ENCODE data around the gene RETN.

Gene RETN

DNA sequence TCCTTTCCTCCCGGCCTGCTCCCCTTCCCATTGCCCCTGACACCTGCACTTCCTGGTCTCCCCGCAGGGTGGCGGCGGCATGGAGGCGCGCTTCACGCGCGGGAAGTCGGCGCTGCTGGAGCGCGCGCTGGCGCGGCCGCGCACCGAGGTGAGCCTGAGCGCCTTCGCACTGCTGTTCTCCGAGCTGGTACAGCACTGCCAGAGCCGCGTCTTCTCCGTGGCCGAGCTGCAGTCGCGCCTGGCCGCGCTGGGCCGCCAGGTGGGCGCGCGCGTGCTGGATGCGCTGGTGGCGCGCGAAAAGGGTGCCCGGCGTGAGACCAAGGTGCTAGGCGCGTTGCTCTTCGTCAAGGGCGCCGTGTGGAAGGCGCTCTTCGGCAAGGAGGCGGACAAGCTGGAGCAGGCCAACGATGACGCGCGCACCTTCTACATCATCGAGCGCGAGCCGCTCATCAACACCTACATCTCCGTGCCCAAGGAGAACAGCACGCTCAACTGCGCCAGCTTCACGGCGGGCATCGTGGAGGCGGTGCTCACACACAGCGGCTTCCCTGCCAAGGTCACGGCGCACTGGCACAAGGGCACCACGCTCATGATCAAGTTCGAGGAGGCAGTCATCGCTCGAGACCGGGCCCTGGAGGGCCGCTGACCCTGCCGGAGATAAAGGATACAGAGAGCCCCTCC lies 13.5 kb downstream of the RETN start:
- Mint-ChIP-seq H3K27ac (no peak overlapping the region), H3K4me1 (peaks cover 43% of the 10 kb centered on the region), H3K36me3 (no peaks in the 10 kb centered on the region), H3K4me3 (peak overlapping the region; percentile 90), H3K27me3 (peaks cover 3% of the 10 kb centered on the region), H3K9me3 (no peaks in the 10 kb centered on the region)

DNA sequence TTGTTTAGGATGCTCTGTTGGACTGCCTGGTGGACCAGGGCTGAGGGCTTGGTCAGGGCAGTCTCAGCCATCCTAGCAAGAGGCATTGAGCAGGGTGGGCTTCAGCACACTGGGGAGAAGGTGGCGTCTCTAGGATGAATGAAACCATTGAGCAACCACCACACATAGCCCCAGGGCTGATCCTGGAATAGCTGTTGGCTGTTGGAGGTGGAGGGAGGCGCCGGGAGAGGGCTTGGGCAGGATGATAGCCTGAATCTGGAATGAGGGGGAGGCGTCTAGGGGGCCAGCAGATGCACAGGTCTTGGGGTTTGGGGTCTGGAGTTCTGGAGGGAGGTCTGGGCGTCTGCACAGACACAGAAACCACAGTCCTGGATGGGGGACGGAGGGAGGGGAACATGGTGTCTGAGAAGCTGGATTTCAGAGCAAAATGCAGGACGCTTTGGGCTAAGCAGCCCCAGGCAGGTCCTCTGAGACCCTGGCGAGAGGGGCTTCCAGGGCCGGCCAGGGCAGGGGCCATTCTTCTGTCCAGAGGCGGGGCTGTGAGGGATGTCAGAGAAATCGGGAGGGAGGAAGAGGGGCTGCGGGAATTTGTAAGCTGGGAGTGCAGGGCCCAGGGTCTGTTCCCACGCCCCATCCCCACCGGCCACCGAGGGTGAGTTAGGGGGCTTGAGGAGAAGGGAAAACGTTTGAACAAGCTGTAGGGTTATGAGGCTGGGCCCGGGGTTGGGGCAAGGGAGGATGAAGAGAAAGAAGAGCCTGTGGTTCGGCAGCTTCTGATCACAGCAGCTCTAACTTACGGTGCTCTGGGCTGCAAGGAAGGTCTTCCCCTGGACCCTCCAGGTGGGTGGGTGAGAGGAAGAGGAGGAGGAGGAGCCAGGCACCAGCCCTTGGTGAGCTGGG lies 16.9 kb downstream of the RETN start:
- H3K9me3 Mint-ChIP-seq = no peaks in the 10 kb centered on the region
- H3K36me3 Mint-ChIP-seq = no peaks in the 10 kb centered on the region
- H3K27ac Mint-ChIP-seq = no peak overlapping the region
- H3K4me3 Mint-ChIP-seq = no peak overlapping the region
- H3K27me3 Mint-ChIP-seq = no peaks in the 10 kb centered on the region
- H3K4me1 Mint-ChIP-seq = peaks cover 17% of the 10 kb centered on the region

DNA sequence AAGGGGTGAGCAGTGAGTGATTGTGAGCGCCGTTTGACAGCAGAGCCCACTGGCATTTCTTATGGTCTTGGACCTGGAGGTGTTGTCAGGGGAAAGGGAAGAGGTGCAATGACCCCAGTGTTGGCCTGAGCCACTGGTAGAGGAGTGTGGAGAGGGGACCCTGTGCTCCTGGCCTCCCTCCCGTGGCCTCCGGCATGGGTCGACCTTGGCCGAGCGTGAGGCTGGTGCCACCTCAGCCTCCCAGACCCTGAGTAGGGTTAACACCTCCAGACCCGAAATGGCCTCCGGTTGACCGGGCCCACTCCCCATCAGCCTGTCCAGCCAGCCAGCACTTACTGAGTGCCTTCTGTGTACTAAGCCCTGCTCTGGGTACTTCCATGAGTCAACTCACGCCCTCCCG lies 18.3 kb downstream of the RETN start:
- H3K27ac Mint-ChIP-seq = no peak overlapping the region
- no peaks in the 10 kb centered on the region for H3K27me3 Mint-ChIP-seq
- H3K36me3 Mint-ChIP-seq = no peaks in the 10 kb centered on the region

GRCh38 chr19:7689165-7689564 lies 20.3 kb downstream of the RETN start:
- peaks cover 8% of the 10 kb centered on the region for H3K4me1 Mint-ChIP-seq
- H3K27me3 Mint-ChIP-seq = no peaks in the 10 kb centered on the region
- H3K4me3 Mint-ChIP-seq = no peak overlapping the region
- H3K27ac Mint-ChIP-seq = no peak overlapping the region
- no peaks in the 10 kb centered on the region for H3K36me3 Mint-ChIP-seq
- H3K9me3 Mint-ChIP-seq = no peaks in the 10 kb centered on the region

More for the DNA sequence above, 18.3 kb downstream of the RETN start:
- no peaks in the 10 kb centered on the region for H3K9me3 Mint-ChIP-seq
- H3K4me1 Mint-ChIP-seq = peaks cover 12% of the 10 kb centered on the region
- H3K4me3 Mint-ChIP-seq = no peak overlapping the region

DNA sequence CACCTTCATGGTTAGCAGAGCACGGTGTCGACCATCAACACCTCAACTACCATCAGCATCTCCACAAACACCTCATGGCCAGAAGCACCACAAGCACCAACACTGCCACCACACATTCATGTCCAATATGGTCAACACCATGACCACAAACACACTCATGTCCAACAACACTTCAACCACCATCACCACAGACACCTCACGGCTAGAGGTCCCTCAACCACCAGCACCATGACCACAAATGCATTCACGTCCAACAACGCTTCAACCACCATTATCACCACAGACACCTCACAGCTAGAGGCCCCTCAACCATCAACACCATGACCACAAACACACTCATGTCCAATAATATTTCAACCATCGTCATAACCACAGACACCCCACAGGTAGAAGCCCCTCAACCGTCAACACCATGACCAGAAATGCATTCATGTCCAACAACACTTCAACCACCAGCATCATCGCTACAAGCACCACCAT lies 22.0 kb downstream of the RETN start:
- Mint-ChIP-seq H3K4me3 (no peak overlapping the region), H3K27me3 (no peaks in the 10 kb centered on the region), H3K9me3 (no peaks in the 10 kb centered on the region), H3K36me3 (no peaks in the 10 kb centered on the region), H3K27ac (no peak overlapping the region), H3K4me1 (peaks cover 3% of the 10 kb centered on the region)

DNA sequence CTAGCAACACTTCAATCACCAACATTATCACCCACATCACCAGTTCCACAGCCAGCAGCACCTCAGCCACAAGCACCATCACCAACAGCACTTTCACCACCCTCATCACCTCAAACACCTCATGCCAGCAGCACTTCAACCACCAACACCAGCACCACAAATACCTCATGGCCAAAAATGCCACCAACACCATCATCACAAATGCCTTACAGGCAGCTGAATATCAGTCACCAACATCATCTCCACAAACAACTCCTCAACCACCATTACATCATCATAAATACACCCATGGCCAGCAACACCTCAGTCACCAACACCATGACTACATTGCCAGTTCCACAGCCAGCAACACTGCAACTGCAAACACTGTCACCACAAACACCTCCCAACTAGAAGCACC lies 22.6 kb downstream of the RETN start:
- H3K4me1 Mint-ChIP-seq = no peaks in the 10 kb centered on the region
- no peak overlapping the region for H3K27ac Mint-ChIP-seq
- no peaks in the 10 kb centered on the region for H3K27me3 Mint-ChIP-seq
- H3K4me3 Mint-ChIP-seq = no peak overlapping the region
- no peaks in the 10 kb centered on the region for H3K36me3 Mint-ChIP-seq
- H3K9me3 Mint-ChIP-seq = no peaks in the 10 kb centered on the region

GRCh38 chr19:7692417-7693088 lies 23.7 kb downstream of the RETN start:
- Mint-ChIP-seq H3K27me3 (no peaks in the 10 kb centered on the region), H3K36me3 (no peaks in the 10 kb centered on the region), H3K4me1 (no peaks in the 10 kb centered on the region), H3K9me3 (no peaks in the 10 kb centered on the region), H3K4me3 (no peak overlapping the region), H3K27ac (no peak overlapping the region)

DNA sequence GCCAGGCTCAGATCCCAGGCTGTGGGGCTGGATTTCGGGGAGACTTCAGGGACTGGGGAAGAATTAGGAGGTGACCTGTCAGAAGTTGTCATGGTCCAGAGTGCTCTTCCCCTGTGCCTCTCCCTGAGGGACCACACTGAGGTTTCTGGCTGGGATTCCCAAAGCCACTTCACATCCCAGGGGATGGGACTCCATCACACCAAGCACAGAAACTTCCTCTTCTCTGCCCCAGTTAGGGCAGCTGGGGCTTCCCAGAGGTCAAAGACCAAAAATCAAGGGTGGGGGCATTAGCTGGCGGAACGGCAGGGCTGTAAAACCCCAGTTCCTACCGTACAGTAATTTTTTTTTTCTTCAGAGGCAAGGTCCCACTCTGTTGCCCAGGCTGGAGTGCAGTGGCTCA lies 25.6 kb downstream of the RETN start:
- H3K36me3 Mint-ChIP-seq = no peaks in the 10 kb centered on the region
- no peaks in the 10 kb centered on the region for H3K9me3 Mint-ChIP-seq
- H3K27me3 Mint-ChIP-seq = no peaks in the 10 kb centered on the region
- H3K27ac Mint-ChIP-seq = no peak overlapping the region
- peaks cover 8% of the 10 kb centered on the region for H3K4me1 Mint-ChIP-seq
- no peak overlapping the region for H3K4me3 Mint-ChIP-seq

DNA sequence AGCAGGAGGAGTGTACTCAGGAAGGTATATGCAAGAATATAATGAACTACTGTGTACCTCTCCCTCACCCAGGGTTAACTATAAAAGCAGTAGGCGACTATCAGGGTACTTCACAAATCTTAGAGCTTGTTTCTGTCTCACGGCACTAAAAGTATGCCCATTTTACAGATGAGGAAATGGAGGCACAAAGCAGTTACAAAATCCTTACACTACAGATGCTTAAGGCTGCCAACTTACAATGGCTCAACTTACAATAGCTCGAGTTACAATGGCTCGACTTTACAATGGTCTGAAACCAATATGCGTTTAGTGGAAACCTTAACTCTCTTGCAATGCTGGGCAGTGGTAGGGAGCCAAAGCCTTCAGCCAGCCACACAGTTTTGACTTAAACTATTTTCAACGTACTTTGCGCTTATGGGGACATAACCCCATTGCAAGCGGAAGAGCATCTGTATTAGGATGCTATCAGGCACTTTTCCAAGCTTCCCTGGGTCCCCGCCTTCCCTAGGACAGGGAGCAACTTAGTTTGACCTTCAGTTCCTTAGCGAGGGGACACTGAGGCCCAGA lies 29.0 kb downstream of the RETN start:
- no peak overlapping the region for H3K4me3 Mint-ChIP-seq
- peaks cover 21% of the 10 kb centered on the region for H3K4me1 Mint-ChIP-seq
- H3K27me3 Mint-ChIP-seq = no peaks in the 10 kb centered on the region
- H3K27ac Mint-ChIP-seq = no peak overlapping the region
- no peaks in the 10 kb centered on the region for H3K36me3 Mint-ChIP-seq
- H3K9me3 Mint-ChIP-seq = no peaks in the 10 kb centered on the region

- H3K36me3 Mint-ChIP-seq = no peaks in the 10 kb centered on the region
- H3K27me3 Mint-ChIP-seq = no peaks in the 10 kb centered on the region
- H3K4me3 Mint-ChIP-seq = no peak overlapping the region
- H3K9me3 Mint-ChIP-seq = no peaks in the 10 kb centered on the region
- no peak overlapping the region for H3K27ac Mint-ChIP-seq
- H3K4me1 Mint-ChIP-seq = peaks cover 25% of the 10 kb centered on the region
Measured at GRCh38 chr19:7698583-7698982, 29.7 kb downstream of the RETN start.

DNA sequence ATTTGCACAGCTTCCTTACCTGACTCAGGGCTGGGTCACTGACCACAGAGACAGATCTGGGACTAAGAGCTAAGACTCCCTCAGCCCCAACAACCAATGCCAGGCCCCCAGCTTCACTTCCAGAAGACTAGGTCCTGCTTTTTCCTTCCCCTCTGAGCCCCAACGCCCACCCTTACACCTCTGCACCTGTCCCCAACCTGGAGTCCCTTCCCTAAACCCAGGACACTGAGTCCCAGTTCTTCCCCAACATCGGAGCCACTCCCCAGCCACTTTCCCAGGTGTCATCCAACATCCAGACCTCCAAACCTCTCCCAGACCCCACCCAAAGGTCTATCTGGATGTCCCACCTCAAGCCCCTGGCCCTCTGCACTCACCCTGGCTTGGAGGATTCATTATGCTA lies 30.2 kb downstream of the RETN start:
- Mint-ChIP-seq H3K9me3 (no peaks in the 10 kb centered on the region), H3K4me3 (no peak overlapping the region), H3K27me3 (no peaks in the 10 kb centered on the region), H3K36me3 (no peaks in the 10 kb centered on the region), H3K27ac (peak overlapping the region; percentile 31), H3K4me1 (peaks cover 29% of the 10 kb centered on the region)

- Mint-ChIP-seq H3K4me3 (no peak overlapping the region), H3K4me1 (peaks cover 36% of the 10 kb centered on the region), H3K9me3 (no peaks in the 10 kb centered on the region), H3K27ac (peak overlapping the region; percentile 31), H3K27me3 (no peaks in the 10 kb centered on the region), H3K36me3 (no peaks in the 10 kb centered on the region)
Measured at GRCh38 chr19:7699417-7700401, 30.9 kb downstream of the RETN start.

DNA sequence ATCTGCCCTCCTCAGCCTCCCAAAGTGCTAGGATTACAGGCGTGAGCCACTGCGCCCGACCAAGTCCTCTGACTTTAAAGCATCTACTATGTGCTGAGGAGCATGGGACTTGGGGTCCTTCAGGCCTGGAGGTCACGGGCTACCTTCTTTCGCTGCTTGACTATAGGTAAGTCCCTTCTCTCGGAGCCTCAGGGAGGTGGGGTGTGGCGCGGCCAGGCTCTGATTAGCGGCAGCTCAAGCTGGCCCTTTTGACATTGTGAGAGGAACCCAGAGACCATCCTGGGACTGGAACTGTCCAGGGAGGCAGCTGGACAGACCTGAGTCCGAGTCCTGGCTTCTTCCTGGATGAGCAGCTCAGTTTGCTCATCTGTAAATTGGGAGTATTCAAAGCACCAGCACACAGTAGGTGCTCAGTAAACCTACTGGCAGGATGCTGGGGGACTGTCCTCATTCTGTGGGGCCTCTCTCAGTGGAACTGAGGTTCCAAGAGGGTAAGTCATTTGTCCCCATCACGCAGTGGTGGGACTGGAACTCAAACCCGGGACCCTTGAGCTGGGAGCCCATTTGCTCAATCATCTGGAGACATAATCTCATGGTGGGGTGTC lies 32.3 kb downstream of the RETN start:
- H3K27me3 Mint-ChIP-seq = no peaks in the 10 kb centered on the region
- H3K27ac Mint-ChIP-seq = no peak overlapping the region
- no peak overlapping the region for H3K4me3 Mint-ChIP-seq
- no peaks in the 10 kb centered on the region for H3K36me3 Mint-ChIP-seq
- H3K4me1 Mint-ChIP-seq = peaks cover 51% of the 10 kb centered on the region
- no peaks in the 10 kb centered on the region for H3K9me3 Mint-ChIP-seq

DNA sequence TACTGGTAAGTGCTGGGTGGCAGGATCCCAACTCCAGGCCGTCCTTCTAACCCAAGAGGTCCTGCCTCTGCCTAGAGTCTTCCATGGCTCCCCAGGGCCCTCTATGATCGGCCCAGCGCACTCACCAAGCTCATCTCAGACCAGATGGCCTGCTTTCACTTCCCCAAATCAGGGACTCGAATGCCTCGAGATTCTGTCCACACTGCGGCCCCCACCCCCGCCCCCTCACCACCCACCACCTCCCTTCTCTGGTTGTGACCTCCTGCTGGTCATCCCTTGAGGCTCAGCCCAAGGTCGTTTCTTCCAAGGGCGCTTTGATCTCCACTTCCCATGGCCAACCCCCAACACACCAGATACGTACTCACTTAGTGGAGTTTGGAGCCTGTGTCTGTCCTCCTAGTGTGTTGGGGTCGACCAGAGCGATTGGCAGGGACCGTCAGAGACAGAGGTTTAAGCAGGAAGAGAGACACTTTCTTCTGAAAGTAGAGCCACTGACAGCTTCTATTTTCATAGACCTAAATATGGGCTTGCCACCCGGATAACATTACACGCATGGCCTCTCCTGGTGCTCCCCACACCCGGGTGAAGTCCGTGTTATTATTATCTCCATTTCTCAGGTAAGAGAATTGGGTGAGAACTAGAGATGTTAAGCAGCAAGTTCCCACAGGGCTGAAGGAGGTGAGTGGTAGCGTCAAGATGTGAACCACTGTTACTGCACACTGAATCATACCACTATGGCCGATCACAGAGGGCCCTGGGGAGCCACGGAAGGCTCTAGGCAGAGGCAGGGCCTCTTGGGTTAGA lies 33.0 kb downstream of the RETN start, which contains the start of gene FCER2:
Gene FCER2, minus strand, starts transcription at position 478 of the 804 bp plus-strand sequence. CDS start 2,371 bp downstream, outside the sequence.
- Mint-ChIP-seq H3K9me3 (no peaks in the 10 kb centered on the region), H3K27ac (peak within 1 kb of the TSS; percentile 52), H3K27me3 (no peaks in the 10 kb centered on the region), H3K4me1 (peaks cover 58% of the 10 kb centered on the region), H3K4me3 (no peak within 1 kb of the TSS), H3K36me3 (no peaks in the 10 kb centered on the region)

Data from activated naive CD4-positive, alpha-beta T cell treated with anti-CD3 and anti-CD28 coated beads, Interleukin-2, amount 50 U/mL, for 24 hours (primary cell).